Measurements from ENCODE around the gene PRND. TPM values are rescaled to one million over a fixed set of nuclear protein-coding genes. Genes with fewer than 3 reads are reported as not detected.

Gene PRND
- total and polyA plus RNA-seq, 2 experiments from 2014 or later: 0.10 TPM; not detected in 1

DNA sequence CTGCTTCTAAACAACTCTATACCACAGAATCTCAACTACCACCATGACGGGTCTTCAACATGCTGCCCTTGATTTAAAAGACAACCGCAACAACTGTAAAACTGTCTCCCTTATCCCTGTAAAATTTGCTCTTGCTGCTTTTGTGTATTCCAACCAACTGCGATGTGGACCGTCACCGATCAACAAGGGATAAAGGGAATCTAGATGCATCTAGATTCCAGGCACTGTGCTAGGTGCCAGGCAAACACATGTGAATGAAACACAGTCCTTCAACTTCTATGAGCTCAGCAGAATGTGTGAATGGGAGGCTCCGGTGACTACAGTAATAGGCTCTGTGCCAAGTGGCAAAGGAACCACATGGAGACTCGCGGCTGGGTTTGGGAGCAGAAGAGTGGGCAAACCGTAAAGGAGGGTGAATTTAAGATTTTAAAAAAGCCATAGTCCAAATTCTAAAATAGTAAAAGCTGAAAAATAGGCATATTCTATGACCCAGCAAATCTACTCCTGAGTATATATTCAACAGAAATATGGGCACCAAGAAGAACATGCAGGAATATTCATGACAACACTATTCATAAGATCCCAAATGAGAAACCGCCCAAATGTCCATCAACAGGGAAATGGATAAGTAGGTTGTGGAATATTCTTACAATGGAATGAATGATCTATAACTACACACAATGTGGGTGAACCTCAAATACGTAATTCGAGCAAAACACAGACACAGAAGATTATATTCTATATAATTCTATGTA lies 3.7 kb upstream of the PRND start (continued):
- TF ChIP-seq, protein P1, sequence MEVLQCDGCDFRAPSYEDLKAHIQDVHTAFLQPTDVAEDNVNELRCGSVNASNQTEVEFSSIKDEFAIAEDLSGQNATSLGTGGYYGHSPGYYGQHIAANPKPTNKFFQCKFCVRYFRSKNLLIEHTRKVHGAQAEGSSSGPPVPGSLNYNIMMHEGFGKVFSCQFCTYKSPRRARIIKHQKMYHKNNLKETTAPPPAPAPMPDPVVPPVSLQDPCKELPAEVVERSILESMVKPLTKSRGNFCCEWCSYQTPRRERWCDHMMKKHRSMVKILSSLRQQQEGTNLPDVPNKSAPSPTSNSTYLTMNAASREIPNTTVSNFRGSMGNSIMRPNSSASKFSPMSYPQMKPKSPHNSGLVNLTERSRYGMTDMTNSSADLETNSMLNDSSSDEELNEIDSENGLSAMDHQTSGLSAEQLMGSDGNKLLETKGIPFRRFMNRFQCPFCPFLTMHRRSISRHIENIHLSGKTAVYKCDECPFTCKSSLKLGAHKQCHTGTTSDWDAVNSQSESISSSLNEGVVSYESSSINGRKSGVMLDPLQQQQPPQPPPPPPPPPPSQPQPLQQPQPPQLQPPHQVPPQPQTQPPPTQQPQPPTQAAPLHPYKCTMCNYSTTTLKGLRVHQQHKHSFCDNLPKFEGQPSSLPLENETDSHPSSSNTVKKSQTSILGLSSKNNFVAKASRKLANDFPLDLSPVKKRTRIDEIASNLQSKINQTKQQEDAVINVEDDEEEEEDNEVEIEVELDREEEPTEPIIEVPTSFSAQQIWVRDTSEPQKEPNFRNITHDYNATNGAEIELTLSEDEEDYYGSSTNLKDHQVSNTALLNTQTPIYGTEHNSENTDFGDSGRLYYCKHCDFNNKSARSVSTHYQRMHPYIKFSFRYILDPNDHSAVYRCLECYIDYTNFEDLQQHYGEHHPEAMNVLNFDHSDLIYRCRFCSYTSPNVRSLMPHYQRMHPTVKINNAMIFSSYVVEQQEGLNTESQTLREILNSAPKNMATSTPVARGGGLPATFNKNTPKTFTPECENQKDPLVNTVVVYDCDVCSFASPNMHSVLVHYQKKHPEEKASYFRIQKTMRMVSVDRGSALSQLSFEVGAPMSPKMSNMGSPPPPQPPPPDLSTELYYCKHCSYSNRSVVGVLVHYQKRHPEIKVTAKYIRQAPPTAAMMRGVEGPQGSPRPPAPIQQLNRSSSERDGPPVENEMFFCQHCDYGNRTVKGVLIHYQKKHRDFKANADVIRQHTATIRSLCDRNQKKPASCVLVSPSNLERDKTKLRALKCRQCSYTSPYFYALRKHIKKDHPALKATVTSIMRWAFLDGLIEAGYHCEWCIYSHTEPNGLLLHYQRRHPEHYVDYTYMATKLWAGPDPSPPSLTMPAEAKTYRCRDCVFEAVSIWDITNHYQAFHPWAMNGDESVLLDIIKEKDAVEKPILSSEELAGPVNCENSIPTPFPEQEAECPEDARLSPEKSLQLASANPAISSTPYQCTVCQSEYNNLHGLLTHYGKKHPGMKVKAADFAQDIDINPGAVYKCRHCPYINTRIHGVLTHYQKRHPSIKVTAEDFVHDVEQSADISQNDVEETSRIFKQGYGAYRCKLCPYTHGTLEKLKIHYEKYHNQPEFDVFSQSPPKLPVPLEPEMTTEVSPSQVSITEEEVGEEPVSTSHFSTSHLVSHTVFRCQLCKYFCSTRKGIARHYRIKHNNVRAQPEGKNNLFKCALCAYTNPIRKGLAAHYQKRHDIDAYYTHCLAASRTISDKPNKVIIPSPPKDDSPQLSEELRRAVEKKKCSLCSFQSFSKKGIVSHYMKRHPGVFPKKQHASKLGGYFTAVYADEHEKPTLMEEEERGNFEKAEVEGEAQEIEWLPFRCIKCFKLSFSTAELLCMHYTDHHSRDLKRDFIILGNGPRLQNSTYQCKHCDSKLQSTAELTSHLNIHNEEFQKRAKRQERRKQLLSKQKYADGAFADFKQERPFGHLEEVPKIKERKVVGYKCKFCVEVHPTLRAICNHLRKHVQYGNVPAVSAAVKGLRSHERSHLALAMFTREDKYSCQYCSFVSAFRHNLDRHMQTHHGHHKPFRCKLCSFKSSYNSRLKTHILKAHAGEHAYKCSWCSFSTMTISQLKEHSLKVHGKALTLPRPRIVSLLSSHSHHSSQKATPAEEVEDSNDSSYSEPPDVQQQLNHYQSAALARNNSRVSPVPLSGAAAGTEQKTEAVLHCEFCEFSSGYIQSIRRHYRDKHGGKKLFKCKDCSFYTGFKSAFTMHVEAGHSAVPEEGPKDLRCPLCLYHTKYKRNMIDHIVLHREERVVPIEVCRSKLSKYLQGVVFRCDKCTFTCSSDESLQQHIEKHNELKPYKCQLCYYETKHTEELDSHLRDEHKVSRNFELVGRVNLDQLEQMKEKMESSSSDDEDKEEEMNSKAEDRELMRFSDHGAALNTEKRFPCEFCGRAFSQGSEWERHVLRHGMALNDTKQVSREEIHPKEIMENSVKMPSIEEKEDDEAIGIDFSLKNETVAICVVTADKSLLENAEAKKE (CRISPR knock-in tag; IDR thresholded peaks at IDR 0.05): no peak
- TF ChIP-seq CREB1 (CRISPR knock-in tag; IDR thresholded peaks at IDR 0.05; ENCODE audit: low read depth) (no peak), NANOG (IDR thresholded peaks at IDR 0.05; ENCODE audit: borderline replicate concordance) (no peak)

DNA sequence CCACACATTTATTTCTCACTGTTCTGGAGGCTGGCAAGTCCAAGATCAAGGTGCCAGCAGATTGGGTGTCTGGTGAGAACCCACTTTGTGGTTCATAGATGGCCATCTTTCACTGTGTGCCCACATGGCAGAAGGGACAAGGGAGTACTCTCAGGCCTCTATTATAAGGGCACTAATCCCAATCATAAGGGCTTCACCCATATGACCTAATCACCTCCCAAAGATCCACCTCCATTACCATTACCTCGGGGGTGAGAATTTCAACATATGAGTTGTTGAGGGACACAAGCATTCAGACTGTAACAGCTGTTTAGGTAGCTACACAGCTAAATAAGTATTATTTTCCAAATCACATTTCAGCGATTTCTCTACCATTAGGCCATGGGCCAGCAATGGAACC lies 2.5 kb upstream of the PRND start:
- Histone ChIP-seq H3K79me2 (replicated peaks; ENCODE audit: insufficient read depth) (no peaks in the 10 kb centered on the region), H3F3A (replicated peaks; ENCODE audit: low read depth) (no peaks in the 10 kb centered on the region), H3K27me3 (ENCODE audit: insufficient read depth) (no peaks in the 10 kb centered on the region), H3K27ac (ENCODE audit: low read depth) (no peak overlapping the region), H3K4me1 (ENCODE audit: insufficient read depth) (peaks cover 12% of the 10 kb centered on the region), H3K4me3 (no peak overlapping the region), H2AFZ (no peak overlapping the region), H3K4me2 (no peak overlapping the region), H3K9me2 (ENCODE audit: insufficient read depth) (no peaks in the 10 kb centered on the region), H3K36me3 (ENCODE audit: insufficient read depth) (no peaks in the 10 kb centered on the region), H4K20me1 (replicated peaks; ENCODE audit: insufficient read depth) (no peaks in the 10 kb centered on the region)
- peaks cover 2% of the 10 kb centered on the region for H3K27me3 Mint-ChIP-seq (ENCODE audit: insufficient read depth, low read depth, poor library complexity)
- peaks cover 15% of the 10 kb centered on the region for H3K4me1 Mint-ChIP-seq
- no peak for DNase-seq (ENCODE audit: low spot score)
- no peak overlapping the region for H3K4me3 Mint-ChIP-seq
- no peaks in the 10 kb centered on the region for H3K36me3 Mint-ChIP-seq (ENCODE audit: low read depth)
- H3K9me3 Mint-ChIP-seq: no peaks in the 10 kb centered on the region
- no peak overlapping the region for H3K27ac Mint-ChIP-seq
- no peak for ATAC-seq
- TF ChIP-seq, protein P2, sequence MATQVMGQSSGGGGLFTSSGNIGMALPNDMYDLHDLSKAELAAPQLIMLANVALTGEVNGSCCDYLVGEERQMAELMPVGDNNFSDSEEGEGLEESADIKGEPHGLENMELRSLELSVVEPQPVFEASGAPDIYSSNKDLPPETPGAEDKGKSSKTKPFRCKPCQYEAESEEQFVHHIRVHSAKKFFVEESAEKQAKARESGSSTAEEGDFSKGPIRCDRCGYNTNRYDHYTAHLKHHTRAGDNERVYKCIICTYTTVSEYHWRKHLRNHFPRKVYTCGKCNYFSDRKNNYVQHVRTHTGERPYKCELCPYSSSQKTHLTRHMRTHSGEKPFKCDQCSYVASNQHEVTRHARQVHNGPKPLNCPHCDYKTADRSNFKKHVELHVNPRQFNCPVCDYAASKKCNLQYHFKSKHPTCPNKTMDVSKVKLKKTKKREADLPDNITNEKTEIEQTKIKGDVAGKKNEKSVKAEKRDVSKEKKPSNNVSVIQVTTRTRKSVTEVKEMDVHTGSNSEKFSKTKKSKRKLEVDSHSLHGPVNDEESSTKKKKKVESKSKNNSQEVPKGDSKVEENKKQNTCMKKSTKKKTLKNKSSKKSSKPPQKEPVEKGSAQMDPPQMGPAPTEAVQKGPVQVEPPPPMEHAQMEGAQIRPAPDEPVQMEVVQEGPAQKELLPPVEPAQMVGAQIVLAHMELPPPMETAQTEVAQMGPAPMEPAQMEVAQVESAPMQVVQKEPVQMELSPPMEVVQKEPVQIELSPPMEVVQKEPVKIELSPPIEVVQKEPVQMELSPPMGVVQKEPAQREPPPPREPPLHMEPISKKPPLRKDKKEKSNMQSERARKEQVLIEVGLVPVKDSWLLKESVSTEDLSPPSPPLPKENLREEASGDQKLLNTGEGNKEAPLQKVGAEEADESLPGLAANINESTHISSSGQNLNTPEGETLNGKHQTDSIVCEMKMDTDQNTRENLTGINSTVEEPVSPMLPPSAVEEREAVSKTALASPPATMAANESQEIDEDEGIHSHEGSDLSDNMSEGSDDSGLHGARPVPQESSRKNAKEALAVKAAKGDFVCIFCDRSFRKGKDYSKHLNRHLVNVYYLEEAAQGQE (IDR thresholded peaks at IDR 0.05; ENCODE audit: unreplicated experiment): no peak
- TF ChIP-seq CREB1 (CRISPR knock-in tag; IDR thresholded peaks at IDR 0.05; ENCODE audit: low read depth) (no peak), STAT1 (IDR thresholded peaks at IDR 0.05; ENCODE audit: unreplicated experiment) (no peak)
